Astrocyte of the spinal cord (primary cell): ENCODE measurements around the gene AHDC1.

ENCODE experiments used
- DNase-seq: peaks from one replicate; pipeline ENCODE4 v3.0.0; 2011; ENCODE audit warnings: low read depth, low spot score
- H3K4me3 ChIP-seq: 2 replicates; pipeline ENCODE4 v1.5.1; 2011; ENCODE audit warnings: low read depth, mild to moderate bottlenecking, low read length, moderate library complexity
- CTCF ChIP-seq: IDR thresholded peaks from 2 replicates; pipeline ENCODE4 v1.5.1; 2012; ENCODE audit warnings: low read depth, mild to moderate bottlenecking, low read length, inconsistent platforms
- in situ Hi-C: cut with HindIII; loops from 2 replicates; pipeline ENCODE4 v1.10.0; 2017; ENCODE audit warnings: low sequenced_read_pairs

The AHDC1 gene

GRCh38 chr1:27576806-27577227 lies 27.1 kb downstream of the AHDC1 start:
- no peak for TF ChIP-seq CTCF
- no peak overlapping the region for H3K4me3 ChIP-seq
- no peak for DNase-seq
- in situ Hi-C loops: no loop called here

- peak overlapping the region; percentile 18 for H3K4me3 ChIP-seq
- DNase-seq: no peak
- in situ Hi-C loops: no loop called here
- TF ChIP-seq CTCF: no peak
Observed at GRCh38 chr1:27575840-27576331, 28.1 kb downstream of the AHDC1 start.

- TF ChIP-seq CTCF: peak; percentile 15
- in situ Hi-C loops: no loop called here
- DNase-seq: peak; percentile 87
- no peak overlapping the region for H3K4me3 ChIP-seq
Observed at GRCh38 chr1:27574871-27575831, 28.8 kb downstream of the AHDC1 start.

GRCh38 chr1:27574001-27574781 lies 29.8 kb downstream of the AHDC1 start:
- in situ Hi-C loops: no loop called here
- TF ChIP-seq CTCF: no peak
- DNase-seq: no peak
- no peak overlapping the region for H3K4me3 ChIP-seq

GRCh38 chr1:27572679-27573426 lies 31.1 kb downstream of the AHDC1 start:
- no peak for DNase-seq
- H3K4me3 ChIP-seq: no peak overlapping the region
- TF ChIP-seq CTCF: no peak
- in situ Hi-C loops: no loop called here

- TF ChIP-seq CTCF: no peak
- in situ Hi-C loops: no loop called here
- DNase-seq: no peak
- no peak overlapping the region for H3K4me3 ChIP-seq
Observed at GRCh38 chr1:27572019-27572678, 31.8 kb downstream of the AHDC1 start.
